Activated CD8-positive, alpha-beta T cell treated with anti-CD3 and anti-CD28 coated beads, Interleukin-2, amount 10 ng/mL, durations not matched to agents 7 days and 5 days (primary cell): Measurements from ENCODE around the gene NAA50. TPM values are rescaled to one million over a fixed set of nuclear protein-coding genes. Genes with fewer than 3 reads are reported as not detected.
A peak's percentile ranks its signal among the peaks of the same experiment; 100 is the strongest.

Source experiments
- ATAC-seq: fragments of 150-1000 bp; cut with Tn5 transposase; one replicate; pipeline ENCODE4 v1.10.0; 2021; ENCODE audit warnings: moderate library complexity
- CTCF ChIA-PET: fragments of 350-600 bp; sonication (Branson Sonifier 250); formaldehyde crosslinking; loops from one replicate; lab custom pipeline; 2021; ENCODE audit warnings: antibody characterized with exemption; lab: Charles Lee
- POLR2A ChIA-PET: fragments of 350-600 bp; sonication (Branson Sonifier 250); formaldehyde crosslinking; loops from one replicate; lab custom pipeline; 2021; ENCODE audit warnings: antibody characterized with exemption; lab: Charles Lee
- DNase-seq: peaks from one replicate; pipeline ENCODE4 v3.0.0-alpha.2; 2020
- H3K27ac Mint-ChIP-seq: one replicate; pipeline ENCODE4 v1.8.0; 2021; ENCODE audit warnings: mild to moderate bottlenecking, mixed read lengths
- H3K27me3 Mint-ChIP-seq: one replicate; pipeline ENCODE4 v1.8.0; 2021; ENCODE audit warnings: low read depth, mixed read lengths
- H3K36me3 Mint-ChIP-seq: one replicate; pipeline ENCODE4 v1.8.0; 2021; ENCODE audit warnings: low read depth, mixed read lengths
- H3K4me1 Mint-ChIP-seq: one replicate; pipeline ENCODE4 v1.8.0; 2021; ENCODE audit warnings: low read depth, mixed read lengths
- H3K4me3 Mint-ChIP-seq: one replicate; pipeline ENCODE4 v1.8.0; 2021; ENCODE audit warnings: mild to moderate bottlenecking, mixed read lengths
- H3K9me3 Mint-ChIP-seq: one replicate; pipeline ENCODE4 v1.8.0; 2022; ENCODE audit warnings: mixed read lengths; ENCODE audit not compliant: insufficient read depth
- total RNA-seq, 2 experiments: library from RNA; stranded (reverse); gene quantifications; one replicate each; pipeline ENCODE4 v1.2.3, GENCODE V29; 2021

NAA50 gene
- total RNA-seq, 2 experiments from 2014 or later = 108 to 116 TPM

DNA sequence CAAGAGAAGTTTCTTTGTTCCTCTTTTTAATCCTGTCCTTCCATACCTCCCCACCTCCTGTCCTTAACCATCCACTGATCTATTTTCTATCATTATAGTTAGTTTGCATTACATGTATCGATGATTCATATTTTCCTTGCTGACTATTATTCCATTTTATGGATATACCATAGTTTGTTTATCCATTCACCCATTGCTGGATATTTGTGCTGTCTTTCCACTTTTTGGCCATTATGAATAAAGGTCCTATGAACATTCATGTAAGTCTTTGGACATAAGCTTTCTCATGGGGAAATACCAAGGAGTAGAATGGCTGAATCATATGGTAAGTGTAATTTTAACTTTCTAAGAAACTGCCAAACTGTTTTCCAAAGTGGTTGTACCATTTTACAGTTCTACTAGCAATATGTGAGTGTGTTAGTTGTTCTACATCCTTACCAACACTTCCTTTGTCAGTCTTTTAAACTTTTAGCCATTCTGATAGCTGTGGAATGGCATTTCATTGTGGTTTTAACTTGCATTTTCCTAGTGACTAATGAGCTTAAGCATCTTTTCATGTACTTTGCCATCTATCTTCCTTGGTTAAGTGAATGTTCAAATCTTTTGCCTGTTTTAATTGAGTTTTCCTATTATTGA lies 12.5 kb upstream of the NAA50 start:
- H3K9me3 Mint-ChIP-seq = peaks cover 4% of the 10 kb centered on the region

DNA sequence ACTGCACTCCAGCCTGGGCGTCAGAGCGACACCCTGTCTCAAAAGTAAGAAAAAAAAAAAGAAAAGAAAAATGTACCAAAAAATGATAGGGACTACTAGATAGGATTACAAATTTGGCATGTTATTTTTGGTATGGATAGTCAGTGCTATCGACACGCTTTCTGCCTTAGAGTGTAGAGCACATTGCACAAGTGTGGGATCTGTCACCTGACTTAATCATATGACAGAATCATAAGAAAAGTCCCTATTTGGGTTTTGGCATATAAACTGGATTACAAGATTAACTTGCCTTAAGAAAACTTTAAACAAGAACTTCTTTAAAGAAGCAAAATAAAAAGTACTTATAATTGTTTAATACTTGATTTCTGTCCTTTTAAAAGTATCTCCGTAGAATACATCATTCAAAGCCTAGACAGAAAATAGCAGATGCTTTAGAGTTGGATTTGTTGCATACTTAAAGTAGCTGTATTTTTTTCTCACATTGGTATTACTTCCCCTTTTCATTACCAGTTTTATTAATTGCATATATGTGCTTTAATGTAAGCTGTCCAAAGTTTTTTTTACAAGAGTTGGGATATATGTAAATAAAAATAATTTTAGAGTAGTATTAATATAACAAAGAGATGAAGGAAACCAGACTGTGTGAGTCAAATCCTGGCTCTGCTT lies 8.6 kb upstream of the NAA50 start:
- DNase-seq (no peak), ATAC-seq (no peak)
- Mint-ChIP-seq H3K27me3 (no peaks in the 10 kb centered on the region), H3K36me3 (peaks cover 18% of the 10 kb centered on the region), H3K4me3 (no peak overlapping the region), H3K4me1 (no peaks in the 10 kb centered on the region), H3K27ac (no peak overlapping the region), H3K9me3 (peaks cover 4% of the 10 kb centered on the region)
- CTCF ChIA-PET = no interaction called here
- POLR2A ChIA-PET = no interaction called here

More for the DNA sequence above, 12.5 kb upstream of the NAA50 start:
- CTCF ChIA-PET = interaction anchor here (1.1 to 1.4 kb wide), 2 partner anchors 22 to 154 kb away, joined by 4 to 5 read pairs; no protein-coding TSS in a partner anchor
- H3K36me3 Mint-ChIP-seq = peaks cover 15% of the 10 kb centered on the region
- H3K4me3 Mint-ChIP-seq = no peak overlapping the region
- POLR2A ChIA-PET = interaction anchor here (1.0 kb wide), 1 partner anchor 11 kb away, joined by 4 read pairs; the partner anchor contains the start of gene ATP6V1A
- no peaks in the 10 kb centered on the region for H3K27me3 Mint-ChIP-seq
- H3K27ac Mint-ChIP-seq = no peak overlapping the region
- no peak for ATAC-seq
- no peak for DNase-seq
- no peaks in the 10 kb centered on the region for H3K4me1 Mint-ChIP-seq

DNA sequence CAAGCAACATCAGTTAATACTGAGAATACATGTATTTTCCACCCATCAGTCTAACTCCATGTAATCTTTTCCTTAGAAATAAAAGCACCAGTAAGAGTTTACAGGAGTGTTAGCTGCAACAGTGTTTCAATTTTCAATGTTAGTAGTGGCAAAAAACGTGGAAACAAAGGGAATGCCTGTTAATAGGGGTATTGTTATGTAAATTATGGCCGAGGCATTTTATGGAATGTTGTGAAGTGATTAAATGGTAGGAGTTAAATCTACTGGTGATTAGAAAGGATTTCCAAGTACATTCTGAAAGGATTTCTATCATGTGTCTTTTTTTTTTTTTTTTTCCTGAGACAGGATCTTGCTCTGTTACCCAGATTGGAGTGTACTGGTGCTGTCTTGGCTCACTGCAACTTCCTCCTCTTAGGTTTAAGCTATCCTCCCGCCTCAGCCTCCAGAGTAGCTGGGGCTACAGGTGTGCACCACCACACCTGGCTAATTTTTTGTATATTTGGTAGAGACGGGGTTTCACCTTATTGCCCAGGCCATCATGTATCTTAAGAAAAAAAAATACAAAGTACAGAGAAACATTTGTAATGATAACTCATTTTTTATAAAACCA lies 7.4 kb upstream of the NAA50 start:
- H3K9me3 Mint-ChIP-seq = peaks cover 4% of the 10 kb centered on the region
- POLR2A ChIA-PET = no interaction called here
- H3K27ac Mint-ChIP-seq = no peak overlapping the region
- H3K36me3 Mint-ChIP-seq = peaks cover 14% of the 10 kb centered on the region
- CTCF ChIA-PET = no interaction called here
- DNase-seq = no peak
- H3K27me3 Mint-ChIP-seq = no peaks in the 10 kb centered on the region
- ATAC-seq = no peak
- peaks cover 8% of the 10 kb centered on the region for H3K4me1 Mint-ChIP-seq
- H3K4me3 Mint-ChIP-seq = no peak overlapping the region

DNA sequence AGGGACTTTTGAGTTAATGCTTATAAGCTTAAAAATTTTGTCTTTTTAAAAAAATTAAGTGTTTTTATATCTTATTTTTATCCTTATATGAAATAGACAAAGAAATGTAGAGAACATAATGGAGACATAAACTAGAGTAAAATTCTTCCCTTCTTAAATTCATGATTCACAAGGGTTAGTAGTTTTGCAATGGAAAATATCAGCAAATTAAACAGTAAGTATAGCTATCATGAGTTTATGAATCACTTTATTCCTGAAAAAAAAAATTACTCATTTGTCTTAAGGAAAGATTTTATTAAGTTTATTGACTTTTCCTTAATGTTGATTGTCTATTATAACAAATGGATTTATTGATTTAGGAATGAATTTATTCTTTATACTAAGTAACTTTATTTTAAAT lies 5.1 kb upstream of the NAA50 start:
- H3K27ac Mint-ChIP-seq = no peak overlapping the region
- DNase-seq (no peak), ATAC-seq (no peak)
- no peak overlapping the region for H3K4me3 Mint-ChIP-seq
- H3K4me1 Mint-ChIP-seq = peaks cover 22% of the 10 kb centered on the region
- peaks cover 12% of the 10 kb centered on the region for H3K36me3 Mint-ChIP-seq
- no peaks in the 10 kb centered on the region for H3K27me3 Mint-ChIP-seq
- H3K9me3 Mint-ChIP-seq = no peaks in the 10 kb centered on the region
- CTCF ChIA-PET = no interaction called here
- POLR2A ChIA-PET = interaction anchor here (0.6 kb wide), 1 partner anchor 152 kb away, joined by 3 read pairs; no protein-coding TSS in a partner anchor

DNA sequence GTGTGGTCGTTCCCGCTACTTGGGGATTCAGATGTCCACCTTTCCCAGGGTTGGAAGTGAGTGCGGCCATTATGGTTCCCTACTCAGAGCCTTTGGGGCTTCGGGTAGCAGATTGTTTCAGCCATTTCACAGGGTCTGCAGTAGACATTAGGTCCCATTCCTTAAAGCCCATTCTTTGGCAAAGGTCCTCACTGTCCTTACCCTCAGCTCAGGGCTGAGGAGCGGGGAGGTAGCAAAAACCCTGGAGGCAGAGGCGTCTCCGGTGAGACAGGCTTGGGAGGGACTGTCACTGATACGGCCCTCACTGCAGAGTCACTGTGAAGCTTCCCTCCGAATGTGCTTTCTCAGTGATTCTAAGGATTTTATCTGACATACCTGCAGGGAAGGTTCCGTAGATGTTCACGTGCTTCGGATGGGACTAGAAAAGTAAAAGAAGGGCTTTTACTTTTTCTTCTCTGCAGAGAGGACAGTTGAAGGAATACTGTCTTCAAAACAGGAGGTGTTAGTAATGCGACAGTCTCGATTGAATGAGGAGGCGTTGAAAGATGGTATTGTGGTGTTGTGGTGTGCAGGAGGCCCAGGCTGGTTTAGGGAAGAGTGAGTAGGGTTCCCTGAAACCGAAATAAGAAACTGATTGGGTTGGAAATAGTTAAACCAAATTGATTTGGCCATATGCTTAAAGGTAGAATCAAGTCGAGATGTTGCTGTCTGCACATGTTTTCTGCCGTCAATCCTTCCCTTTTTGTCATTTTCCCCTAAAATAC lies 1.4 kb upstream of the NAA50 start:
- H3K4me3 Mint-ChIP-seq = peak overlapping the region; percentile 96
- H3K4me1 Mint-ChIP-seq = peaks cover 43% of the 10 kb centered on the region
- peak; percentile 40 for DNase-seq
- H3K9me3 Mint-ChIP-seq = no peaks in the 10 kb centered on the region
- ChIA-PET POLR2A (interaction anchor here (0.6 to 1.5 kb wide), 9 partner anchors 9 to 599 kb away, joined by 3 to 8 read pairs (median 3); partner anchors contain the start of gene USF3), CTCF (interaction anchor here (0.9 to 4.3 kb wide), 10 partner anchors 9 to 170 kb away, joined by 3 to 86 read pairs (median 4); no protein-coding TSS in a partner anchor)
- H3K27ac Mint-ChIP-seq = peak overlapping the region; percentile 100
- peaks cover 20% of the 10 kb centered on the region for H3K36me3 Mint-ChIP-seq
- no peak for ATAC-seq
- H3K27me3 Mint-ChIP-seq = no peaks in the 10 kb centered on the region

DNA sequence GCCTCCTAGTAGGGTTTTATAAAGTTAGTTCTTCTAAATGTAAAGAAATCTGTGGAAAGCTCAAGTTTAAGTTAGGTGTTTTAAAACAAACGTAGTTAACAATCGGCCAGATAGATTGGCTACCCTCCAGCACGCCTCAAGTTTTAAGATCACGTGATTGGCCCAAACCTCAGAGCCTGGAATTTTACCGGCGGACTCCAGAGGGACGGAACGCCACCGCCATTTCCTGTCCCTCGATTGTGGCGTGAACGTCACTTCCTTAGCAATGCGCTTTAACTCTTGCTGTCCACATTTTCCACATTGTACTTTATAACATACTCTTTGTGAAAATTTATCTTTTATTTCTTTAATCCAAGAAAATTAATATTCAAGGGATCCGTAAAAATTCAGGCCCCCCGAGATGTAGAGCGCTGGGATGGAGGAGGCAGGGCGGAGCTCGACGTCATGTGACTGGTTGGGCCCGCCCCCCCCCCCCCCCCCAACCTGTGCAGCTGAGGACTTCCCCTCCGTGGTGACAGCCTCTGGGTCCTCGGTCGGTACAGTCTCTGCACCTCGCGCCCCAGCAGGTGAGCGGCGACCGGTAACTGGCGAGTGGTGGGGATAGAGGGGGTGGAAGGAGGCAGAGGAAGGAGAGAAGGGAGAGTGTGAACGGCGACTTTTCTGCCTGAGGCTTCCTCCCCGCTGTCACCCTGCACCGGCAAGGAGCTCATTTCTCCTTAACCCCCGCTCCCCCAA lies 666 bp upstream of the NAA50 start, which contains the start of gene ATP6V1A:
ATP6V1A (plus strand) TSS at position 488 of the 735 bp plus-strand sequence. CDS start 31,719 bp downstream, outside the sequence.
- Mint-ChIP-seq H3K27ac (peak within 1 kb of the TSS; percentile 100), H3K36me3 (peaks cover 20% of the 10 kb centered on the region), H3K9me3 (no peaks in the 10 kb centered on the region), H3K4me1 (peaks cover 48% of the 10 kb centered on the region), H3K4me3 (peak within 1 kb of the TSS; percentile 96), H3K27me3 (no peaks in the 10 kb centered on the region)
- DNase-seq = peak; percentile 88
- ChIA-PET CTCF (interaction anchor here (0.6 to 4.3 kb wide), 15 partner anchors 8 to 544 kb away, joined by 3 to 86 read pairs (median 5); no protein-coding TSS in a partner anchor), POLR2A (interaction anchor here (0.6 to 1.5 kb wide), 15 partner anchors 8 to 600 kb away, joined by 3 to 8 read pairs (median 4); partner anchors contain the start of genes SPICE1 and USF3)
- peak; percentile 54 for ATAC-seq

DNA sequence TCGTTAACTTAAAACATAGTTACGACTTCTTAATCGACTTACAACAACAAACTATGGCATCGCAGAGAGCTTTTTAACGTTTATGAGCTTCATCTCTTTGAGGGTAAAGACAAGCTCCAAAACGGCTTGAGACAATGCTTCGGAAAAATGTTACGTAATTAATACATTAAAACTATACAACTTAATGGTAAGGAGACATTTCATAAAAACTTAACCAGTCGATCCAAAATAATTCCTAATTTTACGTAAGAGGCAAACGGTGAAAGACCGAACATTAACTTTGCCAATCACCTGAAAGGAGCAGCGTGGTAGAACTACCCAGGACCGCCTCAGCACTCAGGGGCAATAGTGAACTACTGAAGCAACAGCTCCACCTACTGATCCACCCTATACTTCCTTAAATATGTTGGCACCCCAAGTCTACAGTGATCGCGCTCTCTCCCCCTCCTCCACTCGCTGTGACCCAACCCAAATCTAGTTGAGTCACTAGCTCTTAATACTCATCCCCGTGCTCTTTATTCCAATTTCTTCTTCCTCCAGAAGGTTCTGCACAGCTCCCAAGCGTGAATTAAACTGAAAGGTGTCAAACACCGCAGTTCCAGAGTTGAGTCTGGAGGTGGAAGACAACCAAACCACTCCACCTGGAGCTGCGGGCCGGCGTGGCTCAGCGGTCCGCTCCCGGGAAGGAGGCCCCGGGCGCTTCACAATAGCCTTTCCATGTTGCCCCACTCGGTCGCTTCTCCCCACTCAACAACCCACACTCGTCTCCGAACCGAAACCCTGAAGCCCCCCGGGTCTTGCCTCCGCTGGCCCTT lies 901 bp downstream of the NAA50 start:
- Mint-ChIP-seq H3K9me3 (no peaks in the 10 kb centered on the region), H3K4me1 (peaks cover 60% of the 10 kb centered on the region), H3K4me3 (peak overlapping the region; percentile 96), H3K36me3 (peaks cover 26% of the 10 kb centered on the region), H3K27me3 (no peaks in the 10 kb centered on the region), H3K27ac (peak overlapping the region; percentile 100)
- DNase-seq = peak; percentile 88
- ChIA-PET POLR2A (interaction anchor here (0.8 to 1.6 kb wide), 6 partner anchors 9 to 480 kb away, joined by 3 to 10 read pairs (median 4); partner anchors contain the start of gene SPICE1), CTCF (interaction anchor here (0.6 to 4.3 kb wide), 45 partner anchors 10 to 617 kb away, joined by 3 to 86 read pairs (median 6); partner anchors contain the start of genes GRAMD1C, SPICE1 and USF3)
- peak; percentile 74 for ATAC-seq

DNA sequence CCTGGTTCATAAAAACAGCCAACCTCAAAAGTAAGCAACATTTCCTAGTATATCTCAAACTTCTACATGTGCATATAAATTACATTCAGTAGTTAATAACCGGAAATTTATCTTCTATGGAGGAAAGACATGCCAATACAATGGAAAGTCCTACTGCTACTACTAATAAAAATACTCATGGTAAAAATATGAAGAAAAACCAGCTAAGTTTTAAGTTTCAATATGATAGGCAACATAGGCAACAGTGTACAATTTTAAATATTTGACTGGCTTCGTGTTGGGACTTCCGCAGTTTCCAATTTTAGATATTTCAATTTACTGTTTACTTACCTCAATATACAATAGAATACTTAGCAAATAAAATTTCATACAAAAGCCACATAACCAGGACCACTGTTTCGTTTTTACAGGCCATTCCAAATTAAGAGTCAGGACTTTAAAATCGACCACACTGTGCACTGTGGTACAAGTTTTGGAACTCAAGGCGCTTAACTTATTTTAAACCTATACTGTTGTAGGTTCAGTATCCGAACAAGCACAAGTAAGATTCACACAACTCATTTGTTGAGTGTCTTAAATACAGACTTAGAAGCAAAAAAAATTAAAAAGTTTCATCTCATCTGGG lies 2.9 kb downstream of the NAA50 start:
- Mint-ChIP-seq H3K36me3 (peaks cover 26% of the 10 kb centered on the region), H3K9me3 (no peaks in the 10 kb centered on the region), H3K27ac (peak overlapping the region; percentile 35), H3K4me3 (peak overlapping the region; percentile 96), H3K27me3 (no peaks in the 10 kb centered on the region), H3K4me1 (peaks cover 59% of the 10 kb centered on the region)
- ChIA-PET CTCF (interaction anchor here (1.0 to 4.3 kb wide), 2 partner anchors 8 to 170 kb away, joined by 3 to 86 read pairs; no protein-coding TSS in a partner anchor), POLR2A (interaction anchor here (1.1 kb wide), 1 partner anchor 47 kb away, joined by 3 read pairs; the partner anchor contains the start of gene USF3)
- DNase-seq = no peak
- no peak for ATAC-seq

DNA sequence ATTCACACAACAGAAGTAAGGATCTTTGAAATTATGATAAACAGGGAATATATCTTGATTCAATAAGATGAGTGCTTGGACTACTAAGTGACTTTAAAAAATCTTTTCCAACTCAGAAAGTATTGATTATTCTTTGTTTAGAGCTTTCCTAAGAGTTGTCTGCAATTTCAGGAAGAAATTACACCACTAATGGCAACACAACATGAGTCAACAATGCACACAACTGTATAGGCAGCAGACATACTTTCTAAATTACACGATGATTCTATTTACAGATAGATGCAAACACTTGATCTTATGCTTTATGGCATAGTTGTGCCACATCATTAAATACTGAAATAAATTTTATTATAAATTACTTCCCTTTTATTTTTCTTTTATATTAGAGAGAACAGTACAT lies 4.4 kb downstream of the NAA50 start:
- H3K36me3 Mint-ChIP-seq = peaks cover 26% of the 10 kb centered on the region
- peak overlapping the region; percentile 40 for H3K27ac Mint-ChIP-seq
- no peaks in the 10 kb centered on the region for H3K9me3 Mint-ChIP-seq
- no peak overlapping the region for H3K4me3 Mint-ChIP-seq
- H3K4me1 Mint-ChIP-seq = peaks cover 65% of the 10 kb centered on the region
- ChIA-PET POLR2A (interaction anchor here (0.6 to 0.7 kb wide), 3 partner anchors 43 to 976 kb away, joined by 3 read pairs; no protein-coding TSS in a partner anchor), CTCF (interaction anchor here (0.9 to 2.4 kb wide), 6 partner anchors 9 to 171 kb away, joined by 3 to 10 read pairs (median 3); partner anchors contain the start of gene USF3)
- DNase-seq (no peak), ATAC-seq (no peak)
- no peaks in the 10 kb centered on the region for H3K27me3 Mint-ChIP-seq
